GM18870 (cell line): Measurements from ENCODE around the gene TCF15.
"Not testable (repeated sequence)": the region's sequence is repeated elsewhere in the genome, so short reads cannot be mapped to it uniquely, and the experiment has no call there.

Source experiments
- ATAC-seq: cut with Tn5 transposase; IDR thresholded peaks from one replicate; pipeline ENCODE4 v1.9.1; 2021; ENCODE audit warnings: moderate library complexity; ENCODE audit not compliant: unreplicated experiment

The TCF15 gene

DNA sequence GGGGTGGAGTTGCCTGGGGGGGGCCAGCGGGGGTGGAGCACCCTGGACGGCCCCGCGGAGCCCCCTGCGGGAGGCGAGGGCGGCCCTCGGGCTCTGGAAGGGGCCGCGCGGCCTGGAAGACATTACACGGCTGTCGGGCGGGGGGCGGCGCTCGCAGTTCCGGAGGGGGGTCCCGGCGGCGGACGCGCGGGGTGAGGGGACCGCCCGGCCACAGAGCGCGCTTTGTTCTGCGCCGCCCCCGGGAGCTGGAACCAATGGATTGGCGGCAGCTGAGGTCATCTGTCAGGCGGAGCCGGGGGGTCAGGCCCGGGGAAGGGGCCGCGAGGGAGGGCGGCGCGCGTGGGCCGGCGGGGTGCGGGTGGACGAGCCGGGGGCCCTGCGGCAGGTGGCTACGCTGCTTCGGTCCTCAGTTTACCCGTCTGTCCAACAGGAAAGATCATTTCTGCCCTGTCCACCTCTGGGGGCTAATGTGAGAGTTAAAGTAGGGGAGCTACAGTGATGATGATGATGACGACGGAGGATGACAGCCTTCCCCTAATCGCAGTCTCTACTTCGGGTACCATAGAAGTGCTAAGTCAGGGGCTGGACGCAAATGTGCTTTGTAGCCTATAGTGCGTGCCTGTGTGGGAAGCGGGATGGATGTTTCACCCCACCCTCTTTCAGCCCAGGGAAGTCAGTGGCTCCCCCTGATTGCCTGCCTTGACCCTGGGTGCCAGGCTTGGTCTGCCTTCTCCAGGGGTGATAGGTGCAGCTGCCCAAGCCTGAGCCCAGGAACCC is 32.5 kb upstream of the TCF15 start:
- ATAC-seq = no peak

DNA sequence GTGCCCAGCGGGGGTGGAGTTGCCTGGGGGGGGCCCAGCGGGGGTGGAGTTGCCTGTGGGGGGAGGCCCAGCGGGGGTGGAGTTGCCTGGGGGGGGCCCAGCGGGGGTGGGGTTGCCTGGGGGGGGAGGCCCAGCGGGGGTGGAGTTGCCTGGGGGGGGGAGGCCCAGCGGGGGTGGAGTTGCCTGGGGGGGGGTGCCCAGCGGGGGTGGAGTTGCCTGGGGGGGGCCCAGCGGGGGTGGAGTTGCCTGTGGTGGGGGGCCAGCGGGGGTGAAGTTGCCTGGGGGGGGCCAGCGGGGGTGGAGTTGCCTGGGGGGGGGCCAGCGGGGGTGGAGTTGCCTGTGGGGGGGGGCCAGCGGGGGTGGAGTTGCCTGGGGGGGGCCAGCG is 31.9 kb upstream of the TCF15 start:
- ATAC-seq = not testable (repeated sequence)

DNA sequence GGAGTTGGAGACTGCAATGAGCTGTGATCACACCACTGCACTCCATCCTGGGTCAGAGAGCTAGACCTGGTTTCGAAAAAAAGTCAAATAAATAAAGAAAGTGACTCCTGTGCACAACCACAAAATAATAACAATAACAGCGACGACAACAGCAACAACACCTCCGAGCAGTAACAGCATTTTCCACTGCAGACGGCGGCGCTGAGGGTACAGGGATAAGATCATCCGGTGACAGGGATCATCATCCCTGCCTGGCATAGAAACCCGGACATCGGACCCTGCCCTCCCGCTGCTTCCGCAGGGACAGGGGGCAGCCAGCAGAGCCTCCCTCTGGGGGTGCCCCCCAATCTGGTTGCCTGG is 31.4 kb upstream of the TCF15 start:
- no peak for ATAC-seq

DNA sequence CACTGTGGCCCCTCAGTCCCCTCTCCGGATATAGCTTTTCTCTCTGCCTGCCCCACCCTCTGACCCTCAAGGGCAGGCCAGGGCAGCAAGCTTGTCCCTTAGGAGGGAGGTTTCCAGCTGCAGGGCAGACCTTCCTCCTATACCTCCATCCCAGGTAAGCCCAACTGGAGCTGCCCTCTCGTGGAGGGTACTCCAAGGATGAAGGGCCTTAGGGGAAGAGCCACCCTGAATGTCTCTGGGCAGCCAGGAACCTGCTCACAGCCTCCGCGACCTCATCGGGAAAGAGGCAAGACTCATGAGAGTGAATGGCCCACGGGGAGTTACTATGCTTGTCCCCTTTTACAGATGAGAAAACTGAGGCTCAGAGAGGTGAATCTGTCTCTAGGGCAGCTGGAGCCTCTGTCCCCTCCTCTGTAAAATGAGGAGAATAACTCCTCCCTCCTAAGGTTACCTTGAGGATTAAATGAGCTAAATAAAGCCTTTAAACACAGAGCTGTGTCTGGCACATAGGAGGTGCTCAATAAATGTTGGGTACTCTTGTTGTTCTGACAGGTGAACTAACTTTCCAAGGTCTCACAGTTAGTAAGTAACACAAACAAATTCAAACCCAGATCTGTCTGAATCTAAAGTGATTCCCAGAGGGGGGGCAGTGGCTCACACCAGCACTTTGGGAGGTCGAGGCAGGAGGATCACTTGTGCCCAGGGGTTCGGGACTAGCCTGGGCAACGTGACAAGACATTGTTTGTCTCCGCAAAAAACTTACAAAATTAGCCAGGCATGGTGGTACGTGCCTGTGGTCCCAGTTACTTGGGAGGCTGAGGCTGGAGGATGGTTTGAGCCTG is 30.8 kb upstream of the TCF15 start:
- no peak for ATAC-seq

DNA sequence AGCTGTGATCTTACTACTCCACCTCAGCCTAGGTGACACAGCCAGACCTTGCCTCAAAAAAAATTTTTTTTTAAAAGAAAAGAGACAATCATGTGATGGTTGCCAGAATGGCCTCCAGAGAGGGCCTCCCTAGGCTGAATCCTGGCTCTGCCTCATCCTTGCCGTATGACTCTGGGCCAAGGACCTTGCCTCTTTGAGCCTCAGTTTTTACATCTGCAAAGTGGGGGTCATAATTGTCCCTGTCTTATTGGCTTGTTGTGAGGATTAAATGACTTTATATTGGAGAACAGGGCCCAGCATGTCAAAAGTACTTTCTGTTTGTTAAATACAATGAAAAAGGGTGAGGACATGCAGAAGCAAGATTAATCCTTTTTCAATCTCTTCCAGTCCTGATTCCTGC is 28.5 kb upstream of the TCF15 start:
- ATAC-seq = no peak

DNA sequence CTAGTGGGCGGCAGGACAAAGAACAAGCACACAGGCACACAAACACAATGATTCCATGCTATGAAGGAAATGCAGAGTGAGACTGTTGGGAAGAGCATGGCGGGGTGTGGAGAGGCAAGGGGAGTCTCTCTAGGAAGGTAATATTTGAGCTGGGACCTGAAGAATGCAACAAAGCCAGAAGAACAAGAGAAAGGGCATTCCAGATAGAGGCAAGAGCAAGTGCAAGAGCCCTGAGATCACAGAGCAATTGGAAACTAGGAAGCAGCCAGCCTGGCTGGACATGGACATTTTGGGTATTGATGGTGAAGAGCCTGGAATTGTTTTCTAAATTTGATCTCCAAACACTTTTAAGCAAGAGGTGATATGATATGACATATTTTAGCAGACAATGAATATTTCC is 27.4 kb upstream of the TCF15 start:
- ATAC-seq = no peak

DNA sequence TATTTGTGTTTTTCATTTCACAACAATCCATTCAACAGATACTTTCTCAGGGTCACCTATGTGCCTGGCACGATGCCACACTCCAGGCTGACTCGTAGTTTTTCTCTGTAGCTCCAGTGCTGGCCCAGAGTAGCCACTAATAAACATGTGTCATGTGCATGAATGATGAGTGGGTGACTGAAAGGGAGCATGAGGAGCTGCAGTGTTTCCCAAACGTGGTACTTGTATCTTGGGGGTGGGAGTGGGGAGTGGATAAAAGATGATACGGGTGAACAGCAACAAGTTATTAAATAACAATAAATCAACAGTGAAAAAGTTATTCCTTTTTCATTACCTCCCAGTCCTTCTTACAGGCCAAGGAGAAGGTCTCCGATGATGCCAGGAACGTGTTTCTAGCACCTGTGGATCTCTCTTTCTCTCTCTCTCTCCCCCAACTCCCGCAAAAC is 25.8 kb upstream of the TCF15 start:
- no peak for ATAC-seq

DNA sequence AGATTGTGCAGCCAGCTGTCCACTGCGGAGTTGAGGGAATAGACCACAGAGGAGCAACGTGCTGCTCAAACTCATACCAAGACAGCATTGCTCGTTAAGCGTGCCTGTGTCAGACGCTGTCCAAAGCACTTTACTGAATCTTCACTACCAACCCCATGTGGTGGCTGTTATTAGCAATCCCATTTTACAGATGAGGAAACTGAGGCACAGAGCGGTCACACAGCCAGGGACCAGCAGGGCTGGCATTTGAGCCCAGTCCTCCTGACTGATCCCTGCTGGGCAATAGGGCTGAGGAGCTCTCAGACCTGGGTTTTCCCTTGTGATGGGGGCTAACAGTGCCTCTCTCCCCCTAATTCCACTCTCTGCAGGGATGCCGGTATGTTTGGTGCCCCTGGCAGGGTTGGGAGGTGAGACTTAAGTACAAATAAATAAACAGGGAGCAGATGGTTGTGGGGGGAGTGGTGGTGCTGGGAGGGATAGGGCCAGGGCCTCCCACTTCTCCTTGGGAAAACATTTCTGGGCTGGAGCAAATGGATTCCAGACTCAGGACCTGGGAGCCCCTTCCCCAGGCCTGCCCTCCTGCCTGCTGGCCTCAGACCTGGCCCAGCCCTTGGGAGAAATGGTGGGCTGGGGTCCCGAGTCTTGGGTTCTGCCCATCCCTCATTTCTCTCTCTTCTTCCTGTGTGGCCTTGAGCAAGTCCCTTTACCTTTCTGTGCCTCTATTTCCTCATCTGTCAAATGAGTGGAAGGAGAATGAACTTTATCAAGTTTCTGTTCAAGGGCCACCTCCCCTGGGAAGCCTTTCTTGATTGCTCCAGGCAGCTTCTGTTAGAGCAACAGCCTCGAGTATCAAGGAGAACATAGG is 25.2 kb upstream of the TCF15 start:
- no peak for ATAC-seq

DNA sequence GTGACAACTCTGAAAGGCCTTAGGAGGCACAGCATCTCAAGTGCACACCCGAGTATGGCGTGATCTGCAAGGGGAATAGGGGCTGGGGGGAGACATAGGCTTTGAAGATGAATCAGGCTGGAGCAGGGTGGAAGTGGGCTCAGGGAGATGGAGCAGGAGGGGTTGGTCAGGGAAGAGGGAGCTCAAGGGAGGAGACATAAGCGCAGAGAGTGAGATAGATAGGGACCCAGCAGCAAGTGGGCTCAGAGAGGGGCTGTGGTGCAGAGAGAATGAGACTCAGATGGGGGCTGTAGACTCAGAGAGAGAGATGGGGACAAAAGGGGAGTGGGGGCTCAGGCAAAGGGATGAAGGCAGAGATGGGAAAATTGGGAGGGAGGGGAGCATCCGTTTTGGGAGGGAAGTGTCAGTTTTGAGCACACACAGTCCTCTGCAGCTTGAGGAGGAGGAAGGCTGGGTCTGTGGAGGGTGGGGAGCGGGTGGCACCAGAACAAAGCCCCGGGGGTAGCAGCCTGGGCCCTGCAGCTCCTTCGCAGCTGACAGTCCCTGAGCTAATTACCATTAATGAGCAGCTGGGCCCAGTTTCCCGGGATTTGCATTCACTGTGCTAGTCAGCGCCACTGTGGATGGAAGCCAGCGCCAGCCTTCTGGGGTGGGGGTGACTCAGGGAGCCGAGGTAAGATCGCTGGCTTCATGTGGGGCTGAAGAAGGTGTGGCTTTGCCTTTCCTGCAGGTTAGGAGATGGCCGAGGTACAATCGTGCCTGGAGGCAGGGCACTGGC is 24.2 kb upstream of the TCF15 start:
- ATAC-seq = no peak

DNA sequence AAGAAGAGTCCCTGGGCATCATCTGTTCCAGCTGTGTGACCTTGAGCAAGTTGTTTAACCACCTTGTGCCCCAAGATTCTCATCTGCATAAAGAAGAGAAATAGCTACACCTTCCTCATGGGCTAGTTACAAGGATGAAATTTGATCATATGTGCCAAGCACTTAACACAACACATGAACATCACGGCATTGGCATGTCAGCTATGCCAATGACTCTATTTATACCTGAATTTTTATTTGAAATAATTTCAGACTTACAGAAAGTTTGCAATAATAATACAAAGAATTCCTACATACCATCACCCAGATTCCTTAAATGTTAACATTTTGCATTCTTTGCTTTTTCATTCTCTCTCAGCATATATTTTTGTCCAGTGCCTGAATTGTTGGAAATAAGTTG is 21.0 kb upstream of the TCF15 start:
- no peak for ATAC-seq

DNA sequence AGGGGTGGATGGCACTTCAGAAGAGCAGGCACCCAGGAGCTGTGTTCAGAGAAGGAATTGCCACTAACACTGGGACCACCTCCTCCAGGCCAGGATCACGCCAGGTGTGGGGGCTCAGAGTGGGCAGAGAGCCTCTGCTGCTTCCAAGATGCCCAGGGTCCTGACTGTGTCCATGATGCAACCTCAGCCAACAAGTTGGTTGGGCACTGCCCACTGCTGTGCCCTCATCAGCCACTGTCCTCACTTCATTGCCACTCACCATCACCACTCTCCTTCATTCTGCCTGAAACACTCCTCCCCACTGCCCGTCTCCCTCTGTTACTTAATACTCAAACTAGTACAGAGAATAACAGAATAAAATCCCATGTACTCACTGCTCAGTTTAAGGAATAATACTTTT is 16.5 kb upstream of the TCF15 start:
- ATAC-seq = no peak

DNA sequence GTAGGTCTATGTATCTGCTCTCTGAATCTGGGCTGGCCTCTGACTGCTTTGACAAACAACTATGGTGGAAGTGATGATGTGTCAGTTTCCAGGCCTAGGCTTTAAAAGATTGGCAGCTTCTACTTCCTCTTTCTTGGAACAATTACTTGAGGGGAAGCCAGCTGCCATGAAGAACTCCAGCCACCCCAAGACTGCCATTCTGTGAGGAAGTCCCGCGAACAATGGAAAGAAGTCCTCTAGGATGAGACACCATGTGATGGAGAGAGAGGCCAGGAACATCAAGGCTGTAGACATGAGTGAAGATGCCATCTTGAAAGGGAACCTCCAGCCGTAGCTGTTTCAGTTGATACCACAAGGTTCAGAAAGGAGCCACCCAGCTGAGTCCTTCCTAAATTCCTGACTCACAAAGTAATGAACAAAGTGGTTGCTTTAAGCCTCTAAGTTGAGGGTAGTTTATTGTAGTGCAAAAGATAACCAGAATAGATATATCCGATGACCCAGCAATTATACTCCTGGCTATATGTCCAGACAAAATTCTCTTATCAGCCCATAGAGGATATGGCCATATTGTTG is 15.3 kb upstream of the TCF15 start:
- ATAC-seq = no peak

DNA sequence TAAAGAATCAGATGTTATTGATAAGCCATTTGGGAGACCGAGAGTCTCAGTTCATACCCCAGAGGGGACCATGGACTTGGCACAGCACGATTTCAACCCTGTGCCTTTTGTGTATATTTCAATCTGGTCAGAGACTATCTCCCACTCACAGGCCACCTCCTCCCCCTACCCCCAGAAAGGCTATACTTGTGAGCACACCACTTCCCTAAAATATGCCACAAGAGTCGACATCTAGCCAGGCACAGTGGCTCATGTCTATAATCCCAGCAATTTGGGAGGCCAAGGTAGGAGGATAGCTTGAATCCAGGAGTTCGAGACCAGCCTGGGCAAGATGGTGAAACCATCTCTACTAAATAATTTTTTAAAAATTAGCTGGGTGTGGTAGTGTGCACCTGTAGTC is 13.6 kb upstream of the TCF15 start:
- no peak for ATAC-seq

DNA sequence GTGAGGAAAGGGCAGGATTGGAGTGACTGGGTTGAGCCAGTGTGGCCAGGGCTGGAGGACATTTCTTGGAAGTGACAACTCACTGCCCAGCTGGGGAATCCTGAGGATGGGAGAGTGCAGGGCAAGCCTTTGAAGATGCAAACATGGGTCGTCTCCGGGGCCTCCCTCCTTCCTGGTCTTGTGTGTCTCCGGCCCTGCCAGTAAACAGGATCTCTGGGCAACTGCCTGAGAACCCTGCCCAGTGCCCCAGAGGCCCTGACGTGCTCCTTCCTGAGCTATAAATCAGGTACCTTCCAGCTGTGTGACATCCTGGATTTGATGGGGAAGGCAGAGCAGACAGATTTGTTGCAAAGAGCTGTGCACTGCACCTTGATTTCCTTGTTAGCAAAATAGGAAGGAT is 12.9 kb upstream of the TCF15 start:
- no peak for ATAC-seq

DNA sequence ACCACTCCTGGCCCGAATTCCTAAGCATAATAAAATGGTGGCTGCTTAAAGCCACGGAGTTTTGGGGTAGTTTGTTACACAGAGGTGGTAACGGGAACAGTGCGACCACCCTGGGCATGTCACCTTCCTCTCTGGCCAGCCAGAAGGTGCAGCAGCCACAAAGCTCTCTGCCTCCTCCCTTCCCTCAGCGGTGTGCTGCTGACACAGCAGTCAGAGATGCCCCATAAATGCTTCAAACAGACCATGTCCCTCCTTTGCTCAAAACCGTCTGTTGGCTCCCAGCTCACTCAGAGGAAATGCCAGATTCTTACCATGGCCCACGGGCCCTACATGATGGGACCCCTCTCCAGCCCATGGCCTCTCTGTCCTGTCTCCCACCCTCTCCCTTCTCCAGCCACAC is 12.1 kb upstream of the TCF15 start:
- no peak for ATAC-seq

DNA sequence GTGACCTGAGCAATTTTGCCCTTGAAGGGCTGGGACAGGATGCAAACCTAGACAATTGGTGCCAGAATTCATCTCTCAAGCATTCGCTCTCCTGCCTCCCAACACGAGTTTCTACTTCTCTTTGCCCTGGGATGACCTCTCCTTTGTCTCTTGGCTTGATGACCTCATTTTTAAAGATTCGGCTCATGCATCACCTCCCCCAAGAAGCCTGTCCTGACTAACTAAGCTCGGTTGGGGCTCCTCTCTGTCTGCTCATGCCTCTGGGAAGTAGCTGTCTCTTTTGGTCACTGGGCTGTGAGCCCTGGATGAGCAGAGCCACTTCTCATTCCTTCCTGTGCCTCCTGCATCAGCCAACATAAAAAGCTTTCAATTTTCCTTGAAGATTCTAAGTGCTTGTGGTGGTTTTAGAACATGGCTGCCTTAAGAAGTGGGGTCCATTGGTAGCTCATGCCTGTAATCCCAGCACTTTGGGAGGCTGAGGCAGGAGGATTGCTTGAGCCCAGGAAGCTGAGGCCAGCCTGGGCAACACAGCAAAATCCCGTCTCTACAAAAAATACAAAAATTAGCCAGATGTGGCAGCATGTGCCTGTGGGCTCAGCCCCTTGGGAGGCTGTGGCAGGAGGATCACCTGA is 11.1 kb upstream of the TCF15 start:
- no peak for ATAC-seq

DNA sequence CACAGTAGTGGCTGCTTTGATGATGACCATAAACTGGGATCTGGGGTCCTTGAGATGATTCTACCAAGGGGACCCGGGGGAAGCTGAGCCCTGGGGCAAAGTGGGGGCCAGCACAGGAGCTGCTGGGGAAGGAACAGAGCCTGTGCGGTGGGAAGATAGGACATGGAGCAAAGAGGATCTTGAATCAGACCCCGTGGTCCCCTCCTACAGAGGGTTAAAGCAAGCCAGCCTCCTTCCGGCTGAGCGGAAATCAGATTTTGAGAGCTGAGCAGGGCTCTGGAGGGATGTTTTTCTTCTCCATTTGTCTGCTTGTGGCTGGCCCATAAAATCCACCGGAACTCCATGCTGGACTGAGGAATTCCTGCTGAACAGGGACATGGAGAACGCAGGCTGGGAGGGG is 10.1 kb upstream of the TCF15 start:
- ATAC-seq = no peak

DNA sequence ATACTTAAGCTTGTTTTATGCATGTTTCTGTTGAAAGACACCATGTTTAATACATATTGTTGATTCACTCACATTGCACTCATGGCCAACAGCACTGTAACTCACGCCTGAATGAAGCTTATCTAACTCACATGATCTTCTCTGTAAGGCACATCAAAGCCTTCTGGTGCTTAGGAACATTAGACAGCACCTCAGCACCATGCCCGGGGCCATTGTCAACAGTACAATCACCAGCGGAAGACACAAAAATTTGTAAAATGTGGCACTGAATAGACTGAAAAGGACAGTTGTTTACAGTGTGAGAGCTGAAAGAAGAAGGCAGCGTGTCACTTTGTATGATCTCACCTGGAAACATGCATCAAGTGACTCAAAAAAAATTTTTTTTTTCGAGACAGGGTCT is 8.9 kb upstream of the TCF15 start:
- no peak for ATAC-seq

DNA sequence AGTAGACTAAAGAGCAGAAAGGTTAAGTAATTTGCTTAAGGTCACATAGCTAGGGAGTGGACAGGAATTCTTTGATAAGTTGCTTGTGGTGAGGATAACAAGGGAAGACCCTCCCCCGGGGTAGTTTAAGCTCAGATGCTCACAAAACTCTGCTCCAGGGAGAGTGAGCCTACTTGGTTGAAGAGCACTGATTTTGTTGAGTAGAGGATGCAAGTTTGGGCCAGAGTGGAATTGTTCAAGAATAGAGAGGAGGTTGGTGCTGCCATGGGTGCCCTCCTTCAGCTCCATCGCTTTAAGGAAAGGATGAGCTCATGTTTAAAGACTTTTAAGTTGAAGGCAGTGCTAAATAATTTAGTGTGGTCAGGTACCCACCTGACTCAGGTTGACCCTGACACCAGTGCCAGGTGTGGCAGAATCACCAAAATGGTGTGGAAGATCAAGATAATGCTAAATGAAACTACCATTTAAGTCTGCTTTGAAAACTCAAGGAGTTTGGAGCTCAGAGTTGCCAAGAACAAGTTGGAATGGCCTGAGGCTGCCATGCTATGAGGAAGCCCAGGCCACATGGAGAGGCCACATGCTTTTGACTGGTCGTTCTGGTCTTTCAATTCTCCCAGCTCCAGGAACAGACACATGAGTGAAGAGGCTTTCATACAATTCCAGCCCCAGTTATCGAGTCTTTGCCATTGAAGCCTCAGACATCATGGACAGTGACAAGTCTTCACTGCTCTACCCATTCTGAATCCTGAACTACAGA is 8.0 kb upstream of the TCF15 start:
- ATAC-seq = no peak
